ENCODE data around the gene PRKAA1.
A peak's percentile ranks its signal among the peaks of the same experiment; 100 is the strongest.

PRKAA1 gene

DNA sequence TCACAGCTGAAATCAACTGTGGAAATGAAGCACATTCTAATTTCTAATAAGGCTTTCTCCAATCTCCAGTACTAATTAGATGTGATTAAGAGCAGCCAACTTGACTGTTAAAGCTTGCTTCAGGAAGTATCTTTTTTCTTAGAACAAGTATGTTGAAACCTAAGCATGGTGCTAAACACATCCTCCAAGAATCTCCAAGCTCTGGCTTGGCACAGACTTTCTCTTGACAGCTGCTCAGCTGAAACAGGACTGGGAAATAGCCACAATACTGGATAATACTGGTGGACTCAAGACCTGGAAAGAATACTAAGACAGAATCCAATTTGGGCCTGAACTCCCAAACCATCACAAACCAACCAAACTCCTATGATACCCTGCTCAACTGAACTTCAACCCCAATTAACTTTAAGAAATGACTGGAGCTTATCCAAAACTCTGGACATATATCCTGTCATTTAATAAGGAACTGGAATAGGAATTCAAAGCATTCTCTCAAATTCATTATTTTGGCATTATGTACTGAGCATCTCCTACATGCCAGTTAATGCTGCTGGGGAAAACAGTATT is 16.2 kb downstream of the PRKAA1 start:
- DNase-seq (ENCODE audit: low read depth, low spot score): no peak

DNA sequence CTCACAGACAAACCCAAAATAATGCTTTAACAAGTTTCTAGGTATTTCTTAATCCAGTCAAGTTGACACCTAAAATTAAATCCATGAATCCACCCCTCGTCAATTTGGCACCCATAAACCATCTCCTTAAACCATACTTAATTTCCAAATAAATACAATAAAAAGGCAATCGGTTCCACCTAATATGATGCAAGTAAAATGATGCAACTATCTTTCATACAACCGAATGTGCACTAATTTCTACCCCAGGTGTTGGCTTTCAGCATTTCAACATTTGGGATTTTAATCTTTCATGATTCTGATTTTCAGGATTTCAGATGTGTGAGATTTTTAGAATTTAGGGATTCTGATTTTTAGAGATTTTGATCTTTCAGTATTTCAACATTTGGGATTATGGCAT is 17.3 kb downstream of the PRKAA1 start:
- DNase-seq (ENCODE audit: low read depth, low spot score): no peak

DNA sequence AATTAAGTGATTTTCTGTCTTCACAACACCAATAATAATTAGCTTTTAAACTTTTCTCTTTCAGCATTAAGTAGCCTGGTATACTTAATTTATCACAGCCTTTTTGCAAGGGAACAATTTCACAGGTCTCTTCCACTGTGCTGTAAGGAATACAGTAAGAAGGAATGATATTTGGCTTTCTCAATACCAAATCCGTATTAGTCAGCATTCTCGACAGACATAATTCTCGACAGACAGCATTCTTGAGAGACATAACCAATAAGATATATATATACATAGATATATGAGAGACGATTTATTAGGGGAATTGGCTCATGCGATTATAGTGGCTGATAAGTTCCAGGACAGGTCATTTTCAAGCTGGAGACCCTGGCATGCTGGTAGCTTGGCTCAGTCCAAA is 18.0 kb downstream of the PRKAA1 start:
- DNase-seq (ENCODE audit: low read depth, low spot score): no peak

GRCh38 chr5:40779561-40779960 is 18.6 kb downstream of the PRKAA1 start:
- no peak for DNase-seq (ENCODE audit: low read depth, low spot score)

DNA sequence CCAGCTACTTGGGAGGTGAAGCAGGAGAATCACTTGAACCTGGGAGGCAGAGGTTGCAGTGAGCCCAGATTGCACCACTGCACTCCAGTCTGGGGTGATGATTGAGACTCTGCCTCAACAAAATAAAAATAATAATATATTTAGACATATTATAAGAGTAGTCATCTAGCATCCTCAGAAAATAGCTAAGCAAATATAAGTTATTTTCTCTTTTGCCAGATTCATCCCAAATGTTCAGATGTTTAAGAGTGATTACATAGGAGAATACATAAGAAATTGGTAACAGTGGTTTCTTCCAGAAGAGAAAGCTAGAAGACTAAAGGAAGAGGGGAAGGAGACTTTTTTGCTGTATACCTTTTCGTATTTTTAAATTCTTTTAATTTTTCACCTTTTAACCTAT is 20.0 kb downstream of the PRKAA1 start:
- no peak for DNase-seq (ENCODE audit: low read depth, low spot score)

- DNase-seq (ENCODE audit: low read depth, low spot score): no peak
These were observed 21.6 kb downstream of the PRKAA1 start for GRCh38 chr5:40776658-40776977.

GRCh38 chr5:40775846-40776657 is 22.1 kb downstream of the PRKAA1 start:
- no peak for DNase-seq (ENCODE audit: low read depth, low spot score)

DNA sequence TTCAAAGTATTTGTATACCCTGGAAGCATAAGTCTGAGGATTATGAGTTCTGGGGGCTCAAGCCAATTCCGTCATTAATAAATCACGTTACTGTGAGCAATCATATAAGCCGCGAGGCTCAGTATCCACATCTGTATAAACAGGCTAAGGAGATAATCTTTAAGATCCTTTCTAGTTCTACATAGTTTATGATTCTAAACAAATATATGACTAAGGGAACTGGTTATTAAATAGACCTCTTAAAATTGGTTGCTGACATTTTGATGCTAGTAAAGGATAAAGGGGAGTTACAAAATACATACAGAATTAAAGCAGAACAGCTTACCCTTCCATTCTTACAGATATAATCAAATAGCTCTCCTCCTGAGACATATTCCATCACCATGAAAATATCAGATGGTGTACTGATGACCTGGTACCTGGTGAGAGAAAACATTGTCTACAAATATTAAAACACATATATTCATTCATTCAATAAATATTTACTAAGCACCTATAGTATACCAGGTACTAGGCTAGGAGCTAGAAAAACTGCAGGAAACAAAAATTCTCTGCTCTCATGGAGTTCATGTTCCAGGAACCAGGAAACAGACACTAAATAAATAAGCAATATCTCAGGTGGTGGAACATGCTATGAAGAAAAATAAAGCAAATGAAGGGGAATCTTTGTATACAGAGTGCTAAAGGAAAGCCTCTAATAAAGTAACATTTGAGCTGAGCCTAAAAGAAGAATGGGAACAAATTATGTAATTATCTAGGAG is 22.9 kb downstream of the PRKAA1 start:
- no peak for DNase-seq (ENCODE audit: low read depth, low spot score)

- no peak for DNase-seq (ENCODE audit: low read depth, low spot score)
These were observed 23.6 kb downstream of the PRKAA1 start for GRCh38 chr5:40774623-40775022.

- DNase-seq (ENCODE audit: low read depth, low spot score): no peak
These were observed 27.4 kb downstream of the PRKAA1 start for GRCh38 chr5:40770764-40771163.

DNA sequence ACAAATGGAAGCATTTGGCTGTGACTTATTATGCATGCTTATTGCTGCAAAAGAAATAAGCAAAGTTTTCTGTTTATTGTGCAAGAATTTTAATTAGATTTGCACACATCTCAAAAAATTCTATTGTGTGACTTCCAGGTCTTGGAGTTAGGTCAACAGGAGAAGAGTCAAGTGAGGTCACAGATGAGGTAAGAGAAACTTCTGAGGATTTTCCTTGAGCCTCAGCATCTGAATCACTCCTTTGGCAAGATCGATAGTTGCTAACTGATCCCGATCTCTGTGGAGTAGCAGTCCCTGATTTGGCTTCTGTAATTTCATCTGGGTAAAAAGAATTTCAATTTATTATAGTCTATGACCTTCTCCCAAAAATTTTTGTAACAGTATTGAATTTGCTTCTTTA is 35.5 kb downstream of the PRKAA1 start:
- no peak for DNase-seq (ENCODE audit: low read depth, low spot score)

GRCh38 chr5:40757400-40757799 is 40.8 kb downstream of the PRKAA1 start:
- DNase-seq (ENCODE audit: low read depth, low spot score): no peak

DNA sequence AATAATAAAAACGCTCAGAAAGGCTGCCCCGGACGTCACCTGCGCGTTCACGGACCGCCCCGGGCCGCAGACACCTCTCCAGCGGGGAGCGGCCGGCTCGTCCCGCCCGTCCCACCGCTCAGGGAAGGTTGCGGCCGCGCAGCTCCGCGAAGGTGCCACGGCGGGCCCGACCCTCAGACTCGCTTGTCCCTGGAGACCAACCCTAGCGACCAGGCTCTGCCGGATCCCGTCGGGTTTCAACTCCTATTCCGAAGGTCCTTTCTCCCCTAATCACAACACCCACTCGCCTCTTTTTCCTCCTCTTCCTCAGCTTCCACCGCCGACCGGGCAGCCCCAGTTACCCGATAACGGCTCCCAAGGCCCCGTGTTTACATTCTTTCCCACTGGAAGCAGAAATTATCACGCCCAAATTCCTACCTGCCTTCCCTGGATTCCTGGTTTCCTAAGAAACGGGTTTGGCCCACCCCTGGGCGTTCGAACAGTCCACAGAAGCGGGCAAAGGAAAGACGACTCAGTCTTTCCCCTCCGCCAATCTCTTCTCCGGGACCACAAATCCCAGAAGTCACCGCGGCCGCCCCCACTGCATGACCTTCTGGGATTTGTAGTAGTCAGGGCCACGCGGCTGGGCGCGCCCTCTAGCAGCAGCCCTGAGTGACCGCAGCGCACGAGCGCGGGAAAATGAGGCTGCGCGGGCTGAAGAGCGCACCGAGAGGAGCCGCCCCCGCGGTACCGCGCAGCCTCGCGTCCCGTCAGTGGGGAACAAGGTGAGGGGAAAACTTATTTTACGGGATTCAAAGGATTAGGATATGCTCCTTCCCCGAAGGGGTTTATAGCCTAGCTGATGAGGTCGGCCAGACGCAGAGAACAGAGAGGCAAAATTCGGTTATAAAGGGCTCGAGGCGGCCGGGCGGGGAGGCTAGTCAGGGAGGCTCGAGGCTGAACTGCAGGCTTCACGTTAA is 42.5 kb downstream of the PRKAA1 start, which contains the start of gene TTC33:
TTC33 (minus strand) TSS at position 555 of the 959 bp plus-strand sequence. CDS start 8,943 bp downstream, outside the sequence.
- peak; percentile 76 for DNase-seq (ENCODE audit: low read depth, low spot score)

GRCh38 chr5:40755093-40755406 is 43.1 kb downstream of the PRKAA1 start:
- no peak for DNase-seq (ENCODE audit: low read depth, low spot score)

DNA sequence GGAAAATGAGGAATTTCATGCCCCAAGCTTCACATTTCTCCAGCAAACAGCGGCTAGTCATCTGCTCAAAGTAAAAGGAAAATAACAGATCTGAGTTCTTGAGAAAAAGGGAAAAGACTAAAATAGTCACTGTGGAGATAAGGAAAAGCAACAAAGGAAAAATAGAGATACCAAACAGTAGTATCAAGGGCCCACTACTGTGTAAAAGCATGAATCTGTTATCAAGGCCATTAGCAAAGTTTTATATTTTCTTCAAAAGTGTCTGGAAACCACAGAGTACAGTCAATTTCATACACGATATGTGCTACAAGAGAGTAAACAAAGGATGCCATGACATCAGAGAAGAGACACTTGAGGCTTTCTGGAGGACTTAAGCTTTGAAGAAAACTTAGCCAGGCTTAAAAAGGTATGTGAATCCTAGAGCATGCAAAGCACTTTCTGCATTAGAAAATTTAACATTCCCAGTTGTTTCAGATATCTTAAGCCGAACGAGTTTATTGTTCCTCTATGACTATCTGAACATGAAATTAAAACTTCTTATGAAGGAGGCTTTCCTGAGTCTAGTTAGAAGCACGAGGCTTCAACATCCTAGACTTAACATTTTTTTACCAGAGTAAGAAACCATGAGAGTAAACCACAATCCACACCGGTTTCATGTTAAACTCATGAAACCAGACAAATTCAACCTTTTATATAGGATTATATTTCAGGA is 43.6 kb downstream of the PRKAA1 start:
- no peak for DNase-seq (ENCODE audit: low read depth, low spot score)

- DNase-seq (ENCODE audit: low read depth, low spot score): no peak
These were observed 51.5 kb downstream of the PRKAA1 start for GRCh38 chr5:40746703-40747102.

DNA sequence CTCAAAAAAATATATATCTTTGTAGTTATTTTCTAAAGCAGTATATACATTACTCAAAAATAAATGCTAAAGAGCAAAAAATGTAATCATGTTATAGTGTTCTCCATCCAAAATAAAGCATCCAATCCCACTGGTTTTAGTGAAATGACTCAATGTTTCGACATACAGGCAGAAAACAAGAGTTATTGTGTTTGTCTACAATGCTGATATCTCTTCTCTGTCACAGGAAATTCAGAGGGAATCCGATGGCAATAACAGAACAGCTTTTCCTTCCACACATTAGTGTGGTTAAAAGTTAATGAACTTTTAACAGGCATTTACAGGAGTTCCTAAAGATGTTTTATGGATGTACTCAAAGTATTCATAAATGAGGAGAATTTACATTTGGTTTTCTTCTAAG is 54.4 kb downstream of the PRKAA1 start:
- no peak for DNase-seq (ENCODE audit: low read depth, low spot score)

DNA sequence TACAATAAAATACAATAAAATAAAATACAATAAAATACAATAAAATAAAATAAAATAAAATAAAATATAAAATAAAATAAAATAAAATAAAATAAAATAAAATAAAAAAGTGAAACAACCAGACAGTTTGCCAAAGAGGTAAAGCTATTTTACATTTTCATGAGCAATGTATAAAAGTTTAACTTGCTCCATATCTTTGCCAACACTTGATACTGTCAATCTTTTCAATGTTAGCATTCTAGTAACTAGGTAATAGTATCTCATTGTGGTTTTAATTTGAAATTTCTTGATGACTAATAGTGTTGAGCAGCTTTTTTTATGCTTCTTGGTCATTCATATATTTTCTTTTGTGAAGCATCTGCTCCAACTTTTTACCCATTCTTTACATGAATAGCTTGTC is 59.7 kb downstream of the PRKAA1 start:
- DNase-seq (ENCODE audit: low read depth, low spot score): no peak

GRCh38 chr5:40736103-40736875 is 61.9 kb downstream of the PRKAA1 start:
- DNase-seq (ENCODE audit: low read depth, low spot score): no peak

DNA sequence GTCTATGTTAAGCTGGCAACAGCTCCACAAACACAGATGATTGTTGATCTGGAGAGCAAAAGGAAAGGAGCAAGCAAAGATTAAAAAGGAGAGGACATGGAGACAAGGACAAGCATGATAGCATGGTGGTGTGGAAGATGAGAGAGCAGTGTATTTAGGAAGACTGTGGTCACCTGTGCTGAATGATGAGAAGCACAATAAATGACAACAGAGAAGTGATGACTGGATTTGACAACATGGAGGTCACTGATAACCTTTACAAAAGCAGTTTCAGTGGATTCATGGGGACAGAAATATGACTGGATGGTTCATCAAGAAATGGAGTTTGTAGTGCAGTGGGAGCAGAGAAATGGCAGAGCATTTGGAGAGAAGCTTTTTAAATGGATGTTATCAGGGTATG is 62.6 kb downstream of the PRKAA1 start:
- no peak for DNase-seq (ENCODE audit: low read depth, low spot score)

All from iPS DF 19.7 (cell line).